H1 (cell line): ENCODE data around the gene TBX3. TPM values are rescaled to one million over a fixed set of nuclear protein-coding genes. Genes with fewer than 3 reads are reported as not detected.

ENCODE experiments used
- CTCF ChIA-PET: fragments of 300-600 bp; sonication (Branson Sonifier 250); formaldehyde crosslinking; loops from one replicate; lab custom pipeline; 2021; ENCODE audit not compliant: partially characterized antibody; lab: Charles Lee
- POLR2A ChIA-PET: fragments of 300-600 bp; sonication (Branson Sonifier 250); formaldehyde crosslinking; loops from one replicate; lab custom pipeline; 2021; ENCODE audit warnings: inconsistent platforms; ENCODE audit not compliant: partially characterized antibody; lab: Charles Lee
- DNase-seq, 2 experiments: peaks; one replicate each; pipeline versions ENCODE4 v3.0.0 to v3.0.0-alpha.2; 2010 to 2022; ENCODE audit warnings: low spot score in 2 of 2, low read depth in 1 of 2, mixed read lengths in 1 of 2
- FAIRE-seq: peaks from 2 replicates; lab custom pipeline; 2011; peaks lifted over from hg19 to GRCh38; lab: Jason Lieb, UNC
- H2AFZ ChIP-seq: 2 replicates; pipeline ENCODE4 v1.8.1; 2012; ENCODE audit warnings: low read length, inconsistent platforms
- H2AK5ac ChIP-seq: 2 replicates; pipeline ENCODE4 v1.6.1; 2013; ENCODE audit warnings: low read depth, low read length
- H2BK120ac ChIP-seq: replicated peaks from 2 replicates; pipeline ENCODE3; 2013; ENCODE audit warnings: low read depth, low read length, inconsistent platforms
- H2BK12ac ChIP-seq: 2 replicates; pipeline ENCODE4 v1.6.1; 2013; ENCODE audit warnings: low read depth, low read length
- H2BK15ac ChIP-seq: 2 replicates; pipeline ENCODE4 v1.6.1; 2013; ENCODE audit warnings: low read length
- H2BK20ac ChIP-seq: 2 replicates; pipeline ENCODE4 v1.6.1; 2013; ENCODE audit warnings: low read length
- H2BK5ac ChIP-seq: 2 replicates; pipeline ENCODE4 v1.6.1; 2013; ENCODE audit warnings: low read depth, low read length
- H3K14ac ChIP-seq: 2 replicates; pipeline ENCODE4 v1.6.1; 2013; ENCODE audit warnings: inconsistent platforms; ENCODE audit not compliant: insufficient read length
- H3K18ac ChIP-seq: 2 replicates; pipeline ENCODE4 v1.6.1; 2013; ENCODE audit warnings: low read length; ENCODE audit errors: extremely low read depth
- H3K23ac ChIP-seq: 2 replicates; pipeline ENCODE4 v1.6.1; 2013; ENCODE audit warnings: inconsistent platforms; ENCODE audit not compliant: insufficient read length
- H3K23me2 ChIP-seq: 2 replicates; pipeline ENCODE4 v1.6.1; 2013; ENCODE audit warnings: low read depth, low read length
- H3K27ac ChIP-seq: 2 replicates; pipeline ENCODE4 v1.6.1; 2011; ENCODE audit warnings: low read depth, low read length, inconsistent platforms
- H3K27me3 ChIP-seq, 4 experiments: replicated peaks in 1 of 4; 1 replicate in 1 of 4; 2 replicates in 3 of 4; pipeline versions ENCODE4 v1.6.1 to v1.8.1; 2011 to 2013; ENCODE audit warnings: low read length in 3 of 4, mild to moderate bottlenecking in 3 of 4, inconsistent platforms in 2 of 4, mixed read lengths in 2 of 4, moderate library complexity in 1 of 4; ENCODE audit not compliant: control insufficient read depth in 3 of 4, insufficient read depth in 3 of 4; ENCODE audit errors: extremely low read depth in 1 of 4
- H3K36me3 ChIP-seq, 4 experiments: 2 replicates each; pipeline versions ENCODE4 v1.6.1 to v1.8.1; 2011 to 2013; ENCODE audit warnings: mild to moderate bottlenecking in 4 of 4, low read length in 3 of 4, moderate library complexity in 2 of 4, control low read depth in 1 of 4, inconsistent platforms in 1 of 4; ENCODE audit not compliant: insufficient read depth in 4 of 4, control insufficient read depth in 2 of 4
- H3K4ac ChIP-seq: replicated peaks from 2 replicates; pipeline ENCODE3; 2013; ENCODE audit warnings: low read length, low read depth, mixed read lengths, inconsistent platforms; ENCODE audit not compliant: insufficient read length
- H3K4me1 ChIP-seq, 4 experiments: replicated peaks in 1 of 4; 1 replicate in 1 of 4; 2 replicates in 3 of 4; pipeline versions ENCODE4 v1.6.1 to v1.8.1; 2011 to 2013; ENCODE audit warnings: low read length in 3 of 4, inconsistent platforms in 2 of 4, mixed read lengths in 1 of 4; ENCODE audit not compliant: insufficient read depth in 4 of 4, control insufficient read depth in 3 of 4
- H3K4me2 ChIP-seq, 2 experiments: 2 replicates each; pipeline versions ENCODE4 v1.6.1 to v1.8.1; 2011 to 2013; ENCODE audit warnings: low read depth in 2 of 2, low read length in 2 of 2, control low read depth in 1 of 2, inconsistent platforms in 1 of 2, mild to moderate bottlenecking in 1 of 2; ENCODE audit not compliant: insufficient read depth in 1 of 2
- H3K4me3 ChIP-seq, 4 experiments: fragments of 200-600, 300-600 bp in 1 of 4; sonication (generic), shearing (Covaris generic), sonication (Bioruptor Twin) in 1 of 4; 2 replicates each; pipeline versions ENCODE4 v1.5.1 to v1.8.1; 2011 to 2016; ENCODE audit warnings: low read length in 4 of 4, low read depth in 3 of 4, control low read depth in 2 of 4, inconsistent platforms in 2 of 4, mild to moderate bottlenecking in 2 of 4, mixed read lengths in 1 of 4, moderate library complexity in 1 of 4; ENCODE audit not compliant: insufficient read depth in 2 of 4; ENCODE audit errors: extremely low read depth in 1 of 4
- H3K56ac ChIP-seq: replicated peaks from 2 replicates; pipeline ENCODE3; 2013; ENCODE audit warnings: low read depth, mild to moderate bottlenecking, mixed read lengths, low read length, inconsistent platforms; ENCODE audit not compliant: insufficient read length
- H3K79me1 ChIP-seq: 2 replicates; pipeline ENCODE4 v1.6.1; 2013; ENCODE audit warnings: low read depth, low read length, control low read depth
- H3K79me2 ChIP-seq, 2 experiments: 2 replicates each; pipeline versions ENCODE4 v1.6.1 to v1.8.1; 2012 to 2013; ENCODE audit warnings: low read length in 2 of 2, mild to moderate bottlenecking in 2 of 2, inconsistent platforms in 1 of 2; ENCODE audit not compliant: insufficient read depth in 2 of 2, control insufficient read depth in 1 of 2
- H3K9ac ChIP-seq, 4 experiments: replicated peaks in 1 of 4; 1 replicate in 1 of 4; 2 replicates in 3 of 4; pipeline versions ENCODE4 v1.6.1 to v1.8.1; 2011 to 2013; ENCODE audit warnings: low read depth in 3 of 4, low read length in 3 of 4, control low read depth in 2 of 4, mild to moderate bottlenecking in 2 of 4, moderate library complexity in 2 of 4, inconsistent platforms in 1 of 4; ENCODE audit errors: extremely low read depth in 1 of 4
- H3K9me3 ChIP-seq, 2 experiments: 2 replicates each; pipeline versions ENCODE4 v1.6.1 to v1.8.1; 2012 to 2013; ENCODE audit warnings: mild to moderate bottlenecking in 2 of 2, moderate library complexity in 2 of 2, control low read depth in 1 of 2, inconsistent platforms in 1 of 2, low read depth in 1 of 2, low read length in 1 of 2, mixed read lengths in 1 of 2; ENCODE audit not compliant: insufficient read depth in 2 of 2
- H4K20me1 ChIP-seq, 2 experiments: replicated peaks in 1 of 2; 2 replicates each; pipeline versions ENCODE3 to v1.8.1; 2011 to 2013; ENCODE audit warnings: inconsistent platforms in 2 of 2, low read length in 2 of 2, mild to moderate bottlenecking in 1 of 2; ENCODE audit not compliant: insufficient read depth in 2 of 2, control insufficient read depth in 1 of 2
- H4K5ac ChIP-seq: 2 replicates; pipeline ENCODE4 v1.6.1; 2013; ENCODE audit warnings: low read length, low read depth, mixed read lengths, inconsistent platforms; ENCODE audit not compliant: insufficient read length
- H4K8ac ChIP-seq: 2 replicates; pipeline ENCODE4 v1.8.0; 2013; ENCODE audit warnings: mild to moderate bottlenecking, moderate library complexity, low read length, inconsistent platforms; ENCODE audit not compliant: insufficient read depth; ENCODE audit errors: extremely low read depth
- H4K91ac ChIP-seq: replicated peaks from 2 replicates; pipeline ENCODE3; 2013; ENCODE audit warnings: low read length, mixed read lengths, inconsistent platforms; ENCODE audit not compliant: insufficient read length
- BCL11A ChIP-seq, 2 experiments: IDR thresholded peaks; one replicate each; pipeline ENCODE4 v1.6.1; 2011; ENCODE audit warnings: low read depth in 2 of 2, low read length in 2 of 2, mild to moderate bottlenecking in 2 of 2
- CTCF ChIP-seq, 3 experiments: IDR thresholded peaks; 1 replicate in 2 of 3; 2 replicates in 1 of 3; pipeline versions ENCODE4 v1.5.1 to v1.6.1; 2011; ENCODE audit warnings: low read length in 3 of 3, mild to moderate bottlenecking in 3 of 3, inconsistent platforms in 2 of 3, low read depth in 1 of 3, moderate library complexity in 1 of 3; ENCODE audit not compliant: insufficient read depth in 1 of 3; ENCODE audit errors: control extremely low read depth in 1 of 3
- GABPA ChIP-seq: IDR thresholded peaks from 2 replicates; pipeline ENCODE4 v1.6.1; 2011; ENCODE audit warnings: mild to moderate bottlenecking, low read length, moderate library complexity, borderline replicate concordance; ENCODE audit not compliant: insufficient read depth
- POLR2AphosphoS5 ChIP-seq: IDR thresholded peaks from 2 replicates; pipeline ENCODE4 v1.6.1; 2011; ENCODE audit warnings: low read depth, low read length
- POU5F1 ChIP-seq: IDR thresholded peaks from 2 replicates; pipeline ENCODE4 v1.6.1; 2011; ENCODE audit warnings: low read depth, mild to moderate bottlenecking, low read length, moderate library complexity
- RNF2 ChIP-seq: fragments of 200-900, 300-1000 bp; sonication (generic); IDR thresholded peaks from 2 replicates; pipeline ENCODE4 v1.7.1; 2016; ENCODE audit warnings: borderline replicate concordance, low read depth, mild to moderate bottlenecking, antibody characterized with exemption, low read length; ENCODE audit not compliant: poor library complexity, severe bottlenecking; ENCODE audit errors: missing control alignments
- SIX5 ChIP-seq: IDR thresholded peaks from 2 replicates; pipeline ENCODE4 v1.6.1; 2011; ENCODE audit warnings: mild to moderate bottlenecking, low read depth, low read length
- TCF12 ChIP-seq: IDR thresholded peaks from 2 replicates; pipeline ENCODE4 v1.6.1; 2011; ENCODE audit warnings: low read depth, mild to moderate bottlenecking, low read length
- WGBS, 2 experiments: shearing (Covaris generic) in 1 of 2; methylation state at CpG; one replicate each; pipeline versions ENCODE4 v1.1.6 to v1.1.7; 2013 to 2015; ENCODE audit warnings: low lambda C conversion rate in 2 of 2, mixed read lengths in 2 of 2, inconsistent platforms in 1 of 2, low coverage in 1 of 2, missing lambda C conversion rate in 1 of 2; ENCODE audit not compliant: insufficient replicate concordance in 2 of 2, insufficient coverage in 1 of 2, insufficient read length in 1 of 2; ENCODE audit errors: extremely low coverage in 1 of 2, missing lambda C conversion rate in 1 of 2; 5-methylcytosine and 5-hydroxymethylcytosine counted together
- polyA plus RNA-seq, 7 experiments: library from polyadenylated mRNA; depleted of rRNA in 3 of 7; stranded (reverse) in 5 of 7; unstranded in 2 of 7; fragments of >200 nt in 5 of 7; fragments of 200-250 nt in 2 of 7; gene quantifications; 1 replicate in 5 of 7; 2 replicates in 1 of 7; 4 replicates in 1 of 7; pipeline versions ENCODE4 v1.2.1 to v1.2.3, GENCODE V29; 2011 to 2013; ENCODE audit warnings: missing spikeins in 2 of 7, mixed read lengths in 2 of 7
- total RNA-seq: library from RNA; stranded (reverse); fragmentation: NEBNext Ultra II Directional; extraction: Animal tissue kit (Norgen Biotek cat#: 25700); gene quantifications from 2 replicates; pipeline ENCODE4 v1.2.1, GENCODE V29; 2021

TBX3 gene
- total and polyA plus RNA-seq, 2 of the 8 experiments (the other 6 are each of a cell fraction or from before 2014, with no cell fraction given), result 0.09 to 1.0 TPM

- POLR2A ChIA-PET, result interaction anchor here (1.7 kb wide), 2 partner anchors 10 to 19 kb away, joined by 4 to 6 read pairs; no protein-coding TSS in a partner anchor
- H3K56ac ChIP-seq, result no peak overlapping the region
- no peak for TF ChIP-seq GABPA
- TF ChIP-seq TCF12, result no peak
- peak; percentile 79 for TF ChIP-seq RNF2
- TF ChIP-seq POLR2AphosphoS5, result no peak
- no peak for TF ChIP-seq CTCF (IDR thresholded peaks at IDR 0.05; ENCODE audit: control extremely low read depth in 1 of 3, insufficient read depth in 1 of 3, low read depth in 1 of 3, low read length in 3 of 3)
- no peak for TF ChIP-seq BCL11A (IDR thresholded peaks at IDR 0.05; ENCODE audit: low read depth in 2 of 2, low read length in 2 of 2)
- no peak for TF ChIP-seq SIX5
- no peak for TF ChIP-seq POU5F1
Measured at GRCh38 chr12:114689075-114689994, 5.4 kb upstream of the TBX3 start.

More at GRCh38 chr12:114689075-114689994, 5.4 kb upstream of the TBX3 start:
- no peak for DNase-seq
- CTCF ChIA-PET, result interaction anchor here (0.6 to 2.8 kb wide), 8 partner anchors 7 to 942 kb away, joined by 3 to 12 read pairs (median 4); no protein-coding TSS in a partner anchor
- Histone ChIP-seq H3K9me3 (no peaks in the 10 kb centered on the region), H2AK5ac (no peak overlapping the region), H3K23ac (no peak overlapping the region), H2BK12ac (no peak overlapping the region), H2BK15ac (no peak overlapping the region), H3K14ac (no peak overlapping the region), H2BK20ac (no peak overlapping the region), H3K4me1 (peaks cover 13 to 48% (median 30%) of the 10 kb centered on the region in 4 experiments), H3K9ac (no peak overlapping the region), H3K23me2 (peaks cover 9% of the 10 kb centered on the region; the same call in 1 of the 2 replicates), H3K79me1 (no peaks in the 10 kb centered on the region), H3K18ac (no peak overlapping the region), H4K8ac (no peak overlapping the region), H3K4me2 (no peak overlapping the region; a peak in 1 of 4 replicates), H4K5ac (no peak overlapping the region), H2BK120ac (no peak overlapping the region), H3K27me3 (peaks cover 90 to 98% (median 96%) of the 10 kb centered on the region in 4 experiments), H2AFZ (no peak overlapping the region), H3K4ac (no peak overlapping the region), H4K20me1 (peaks cover 4 to 27% of the 10 kb centered on the region in 2 experiments), H3K4me3 (no peak overlapping the region), H3K36me3 (no peaks in the 10 kb centered on the region), H4K91ac (no peak overlapping the region), H3K27ac (no peak overlapping the region), H2BK5ac (no peak overlapping the region), H3K79me2 (no peaks in the 10 kb centered on the region)
- 27% methylated on average over 5 of the region's 5 CpGs; no CpG with 5 or more reads in 1 of the 2 experiments for WGBS, 2 experiments
- FAIRE-seq, result no peak
